ENCODE data around the gene DYNC2H1.

DYNC2H1 gene

GRCh38 chr11:103378931-103379330 lies 269.7 kb downstream of the DYNC2H1 start:
- no peak for DNase-seq

DNA sequence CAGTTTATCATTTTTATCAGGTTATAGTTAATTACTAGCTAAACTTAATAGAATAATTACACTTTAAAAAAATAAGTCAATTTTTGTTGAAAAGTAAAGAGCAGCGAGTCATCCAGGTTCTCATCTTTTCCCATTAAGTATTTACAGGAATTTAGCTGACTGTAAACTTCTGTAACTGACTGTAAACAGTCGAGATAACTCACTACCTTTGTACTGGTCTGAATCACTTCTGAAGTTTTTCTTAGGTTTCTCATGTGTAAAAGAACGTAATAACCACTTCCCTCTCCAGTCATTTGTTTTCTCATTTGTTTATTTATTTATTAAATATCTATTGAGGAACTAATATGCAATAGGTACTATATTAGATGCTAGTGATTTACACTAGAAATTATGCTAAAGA lies 270.8 kb downstream of the DYNC2H1 start:
- no peak for DNase-seq

DNA sequence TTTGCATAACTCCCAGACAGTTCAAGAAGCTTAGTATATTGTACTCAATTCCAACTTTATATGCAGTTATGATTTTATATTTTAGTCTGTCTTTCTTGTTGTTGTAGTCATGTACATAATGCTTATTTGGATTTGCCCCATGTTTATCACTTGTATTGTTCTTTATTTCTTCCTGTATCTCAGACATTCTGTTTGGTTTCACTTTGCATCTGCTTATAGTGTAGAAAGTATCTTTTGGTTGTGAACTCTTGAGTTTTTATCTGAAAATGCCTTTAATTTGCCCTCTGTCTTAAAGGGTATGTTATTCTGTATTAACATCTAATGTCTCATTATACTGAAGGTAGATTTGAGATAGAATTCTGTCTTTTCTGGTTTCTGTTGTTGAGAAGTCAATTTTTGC lies 275.4 kb downstream of the DYNC2H1 start:
- DNase-seq, result no peak

- no peak for DNase-seq
Measured at GRCh38 chr11:103395612-103396011, 286.4 kb downstream of the DYNC2H1 start.

- no peak for DNase-seq
Measured at GRCh38 chr11:103396237-103396636, 287.0 kb downstream of the DYNC2H1 start.

- no peak for DNase-seq
Measured at GRCh38 chr11:103397369-103397768, 288.1 kb downstream of the DYNC2H1 start.

- DNase-seq, result no peak
Measured at GRCh38 chr11:103398829-103399228, 289.6 kb downstream of the DYNC2H1 start.

GRCh38 chr11:103406357-103406756 lies 297.1 kb downstream of the DYNC2H1 start:
- no peak for DNase-seq

DNA sequence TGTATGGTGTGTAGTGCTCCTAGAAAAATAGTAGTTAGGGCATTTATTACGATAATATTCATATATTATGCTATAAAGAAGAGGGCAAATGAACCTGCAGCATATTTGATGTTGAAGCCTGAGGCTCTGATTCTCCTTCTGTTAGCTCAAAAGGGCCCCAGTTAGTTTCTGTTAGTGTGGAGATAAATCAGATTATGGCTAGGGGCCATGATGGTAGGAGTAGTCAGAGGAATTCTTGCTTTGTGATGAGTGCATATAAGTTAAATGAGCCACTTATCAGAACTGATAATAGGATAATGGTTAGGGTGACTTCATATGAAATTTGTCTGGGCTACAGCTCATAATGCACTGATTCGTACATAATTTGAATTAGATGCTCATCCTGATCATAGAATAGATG lies 298.4 kb downstream of the DYNC2H1 start:
- DNase-seq, result no peak

DNA sequence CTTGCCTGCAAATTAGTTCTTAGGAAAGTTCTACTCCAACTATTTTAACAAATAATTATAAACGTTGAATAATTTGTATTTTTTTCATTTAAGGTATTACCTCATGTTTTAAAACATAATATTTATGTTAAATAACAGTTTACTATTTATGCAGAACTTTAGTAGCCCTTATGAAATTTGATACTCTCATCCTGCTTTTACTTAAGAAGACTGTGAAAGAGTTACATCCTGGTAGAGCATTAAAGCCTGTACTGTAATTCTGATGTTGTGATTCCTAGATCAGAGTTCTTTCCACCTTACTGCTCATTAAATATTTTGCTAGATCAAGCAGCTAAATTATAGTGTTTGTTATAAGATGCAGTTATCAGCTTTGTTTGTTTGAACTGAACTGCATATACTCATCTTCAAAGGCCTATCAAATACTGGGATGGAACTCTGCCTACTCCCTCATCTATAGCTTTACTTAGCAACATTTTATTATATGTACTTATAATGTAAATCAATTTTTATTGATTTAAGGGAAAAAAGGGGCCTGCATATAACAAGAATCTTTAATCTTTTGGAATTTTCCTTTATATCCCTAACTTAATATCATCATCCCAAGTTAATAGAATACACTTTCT lies 304.2 kb downstream of the DYNC2H1 start:
- peak; percentile 31 for DNase-seq

DNA sequence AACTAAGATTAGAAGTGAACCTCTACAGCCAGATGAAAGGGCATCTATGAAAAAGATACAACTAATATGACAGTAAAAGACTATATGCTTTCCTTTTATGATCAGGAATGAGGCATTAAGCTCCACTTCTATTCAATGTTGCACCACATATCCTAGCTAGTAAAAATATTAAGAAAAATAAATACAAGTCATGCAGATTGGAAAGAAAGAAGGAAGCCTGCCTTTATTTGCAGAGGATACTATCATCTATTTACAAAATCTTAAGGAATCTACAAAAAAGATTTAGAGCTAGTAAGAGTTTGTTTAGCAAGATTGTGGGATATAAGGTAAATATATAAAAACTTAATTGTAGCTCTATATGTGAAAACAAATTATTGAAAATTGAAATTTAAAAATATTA lies 308.8 kb downstream of the DYNC2H1 start:
- no peak for DNase-seq

DNA sequence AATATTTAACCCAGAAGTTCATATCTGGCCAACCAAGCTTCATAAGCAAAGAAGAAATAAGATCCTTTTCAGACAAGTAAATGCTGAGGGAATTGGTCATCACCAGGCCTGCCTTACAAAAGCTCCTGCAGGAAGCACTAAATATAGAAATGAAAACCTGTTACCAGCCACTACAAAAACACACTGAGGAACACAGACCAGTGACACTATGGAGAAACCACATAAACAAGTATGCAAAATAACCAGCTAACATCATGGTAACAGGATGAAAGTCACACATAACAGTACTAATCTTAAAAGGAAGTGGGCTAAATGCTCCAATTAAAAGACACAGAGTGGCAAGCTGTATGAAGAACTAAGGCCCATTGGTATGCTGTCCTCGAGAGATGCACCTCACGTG lies 311.4 kb downstream of the DYNC2H1 start:
- DNase-seq, result no peak

DNA sequence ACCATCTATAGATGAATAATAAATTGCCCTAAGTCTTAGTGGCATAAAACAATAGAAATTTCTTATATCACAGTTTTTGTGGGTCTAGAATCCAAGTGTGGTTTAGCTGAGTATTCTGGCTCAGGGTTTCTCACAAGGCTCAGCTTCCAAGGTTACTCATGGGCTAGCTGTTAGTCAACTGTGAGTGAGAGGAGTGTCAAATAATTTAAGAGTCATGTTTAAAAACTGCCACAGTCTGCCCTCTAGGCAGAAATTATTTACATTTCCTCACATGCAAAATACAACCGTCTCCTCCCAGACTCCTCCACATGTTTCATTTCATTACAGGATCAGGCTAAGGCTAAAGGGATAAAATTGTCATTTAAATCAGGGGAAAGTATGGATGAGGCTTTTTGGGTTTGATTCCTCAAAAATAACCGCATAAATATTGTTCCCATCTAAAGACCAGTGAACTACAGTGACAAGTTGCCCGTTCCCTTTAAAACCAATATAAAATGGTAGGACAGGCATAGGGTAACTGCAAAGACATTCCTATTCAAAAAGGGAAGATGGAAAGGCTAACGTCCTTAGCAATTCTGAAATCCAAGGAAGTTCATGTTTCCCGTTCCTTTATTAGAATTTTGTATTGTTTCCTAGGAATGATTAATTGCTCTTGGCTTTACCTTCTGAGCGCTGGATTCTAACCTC lies 324.3 kb downstream of the DYNC2H1 start:
- DNase-seq, result no peak

DNA sequence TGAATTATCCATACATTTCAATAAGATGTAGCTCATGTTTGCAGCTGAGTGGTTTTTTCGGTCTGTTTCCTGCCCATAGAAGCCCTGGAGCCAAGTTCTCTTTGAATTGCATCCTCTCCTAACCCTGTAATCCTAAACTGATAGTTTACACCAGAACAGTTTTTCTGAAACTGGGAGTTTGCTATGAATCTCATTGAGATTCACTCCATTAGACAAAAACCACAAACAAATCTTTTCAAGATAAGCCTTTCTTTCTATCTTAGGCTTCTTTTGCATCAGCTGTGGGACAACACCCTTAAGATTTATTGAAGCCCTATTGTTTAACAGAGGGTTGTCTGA lies 324.8 kb downstream of the DYNC2H1 start:
- no peak for DNase-seq

DNA sequence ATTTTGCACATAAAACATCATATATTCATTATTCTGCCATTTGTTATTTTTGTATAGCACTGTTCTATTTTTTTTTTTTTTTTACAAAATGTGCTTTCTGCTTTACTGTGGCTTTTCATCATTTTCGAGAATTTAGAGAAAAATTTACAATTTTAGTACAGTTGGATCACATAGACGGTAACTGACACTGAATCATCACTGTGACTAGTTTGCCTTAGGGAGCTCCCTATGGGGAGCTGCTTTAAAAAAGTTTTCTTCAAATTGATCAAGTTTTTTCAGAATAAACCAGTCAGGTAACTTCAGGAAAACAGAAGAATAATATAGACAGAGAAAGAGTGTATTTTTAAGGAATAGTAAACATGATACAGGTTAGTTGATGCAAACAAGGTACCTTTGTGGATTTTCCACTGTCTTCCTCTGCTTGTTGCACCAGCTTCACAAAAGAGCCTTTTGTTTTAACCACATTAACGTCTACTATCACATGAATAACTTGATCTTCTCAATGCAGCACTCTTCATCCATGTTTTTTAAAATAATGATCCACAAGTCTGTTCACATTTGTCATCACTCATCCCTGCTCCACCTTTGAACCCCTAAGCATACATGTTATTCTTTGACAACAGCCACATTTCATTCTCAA lies 327.0 kb downstream of the DYNC2H1 start:
- no peak for DNase-seq

DNA sequence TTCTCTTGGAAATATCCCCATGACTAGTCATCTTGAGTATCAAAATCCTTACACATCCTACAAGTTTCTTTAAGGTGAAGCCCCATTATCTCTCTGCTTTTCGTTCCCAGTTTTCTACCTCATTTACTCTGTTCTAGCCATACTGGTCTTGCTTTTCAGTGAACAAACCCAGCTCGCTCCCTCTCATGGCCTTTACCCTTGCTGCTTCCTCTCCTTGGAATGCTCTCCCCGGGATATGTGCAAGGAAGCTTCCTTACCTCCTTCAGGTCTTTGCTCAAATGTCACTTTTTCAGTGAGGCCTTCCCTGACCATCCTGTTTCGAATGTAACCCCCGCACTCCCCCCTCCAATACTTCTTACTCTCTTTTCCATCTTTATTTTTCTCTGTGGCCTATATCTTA lies 331.8 kb downstream of the DYNC2H1 start:
- no peak for DNase-seq

- no peak for DNase-seq
Measured at GRCh38 chr11:103448966-103449365, 339.7 kb downstream of the DYNC2H1 start.

DNA sequence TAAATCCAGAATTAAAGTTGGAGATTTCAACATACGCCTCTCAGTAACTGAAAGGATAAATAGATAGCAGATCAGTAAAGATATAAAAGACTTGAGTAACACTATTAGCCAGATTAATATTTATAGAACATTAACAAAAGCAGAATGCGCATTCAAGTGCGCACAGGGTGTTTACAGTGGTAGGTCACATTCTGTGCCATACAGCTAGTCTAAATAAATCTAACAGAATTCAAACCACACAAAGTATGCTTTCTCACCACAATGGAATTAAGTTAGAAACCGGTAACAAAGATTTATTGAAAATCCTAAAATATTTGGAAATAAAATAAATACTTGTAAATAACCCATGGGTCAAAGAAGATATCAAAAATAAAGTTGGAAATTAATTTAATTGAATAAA lies 341.0 kb downstream of the DYNC2H1 start:
- no peak for DNase-seq

GRCh38 chr11:103453126-103453525 lies 343.9 kb downstream of the DYNC2H1 start:
- no peak for DNase-seq

- no peak for DNase-seq
Measured at GRCh38 chr11:103453915-103454709, 344.9 kb downstream of the DYNC2H1 start.

- DNase-seq, result no peak
Measured at GRCh38 chr11:103464420-103464819, 355.2 kb downstream of the DYNC2H1 start.

DNA sequence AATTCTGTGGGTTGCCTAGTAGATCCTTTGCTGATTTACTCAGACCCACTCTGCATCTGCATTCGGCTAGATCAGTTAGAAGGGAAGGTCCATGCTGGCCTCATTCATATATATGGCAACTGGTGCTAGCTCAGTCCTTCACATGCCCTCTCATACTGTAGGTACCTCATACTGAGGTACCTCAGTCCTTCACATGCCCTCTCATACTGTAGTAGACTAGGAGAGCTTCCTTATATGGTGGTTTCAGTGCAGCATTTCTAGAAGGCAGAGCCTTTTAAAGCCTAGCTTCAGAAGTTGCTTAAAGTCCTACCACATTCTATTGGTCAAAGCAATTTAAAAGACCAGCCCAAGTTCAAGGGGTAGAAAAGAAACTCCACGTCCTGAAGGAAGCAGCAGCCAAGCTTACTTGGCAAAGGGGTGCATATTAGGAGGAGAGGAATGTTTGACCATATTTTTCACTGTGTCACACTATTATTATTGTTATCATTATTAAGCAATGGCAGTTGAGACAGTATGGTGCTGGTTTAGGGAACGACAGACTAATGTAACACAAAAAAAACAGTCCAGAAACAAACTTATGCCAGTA lies 356.4 kb downstream of the DYNC2H1 start:
- DNase-seq, result no peak

DNA sequence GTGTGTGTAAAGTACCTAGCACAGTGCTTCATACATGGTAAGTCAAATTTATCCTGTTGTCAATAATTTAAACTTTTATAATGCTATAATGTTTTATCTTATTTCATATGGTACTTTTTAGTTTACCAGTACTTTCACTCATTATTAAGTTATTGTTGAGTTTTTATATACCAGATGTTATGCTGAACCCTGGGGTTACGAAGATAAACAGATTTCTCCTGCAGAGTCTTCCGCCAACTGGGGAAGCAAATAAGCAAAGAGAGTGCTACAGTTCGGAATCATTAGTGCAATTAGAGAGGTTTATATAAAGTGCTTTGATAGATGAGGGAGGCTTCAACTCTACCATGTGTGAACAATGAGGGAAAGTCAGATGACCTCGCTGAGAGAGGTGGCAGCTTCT lies 362.3 kb downstream of the DYNC2H1 start:
- DNase-seq, result no peak
